ENCODE measurements around the gene ZBTB42. TPM values are rescaled to one million over a fixed set of nuclear protein-coding genes. Genes with fewer than 3 reads are reported as not detected.

Gene ZBTB42
- total RNA-seq, 1 experiment from 2014 or later = 6.4 TPM

- Mint-ChIP-seq H3K4me3 (no peak overlapping the region), H3K27me3 (ENCODE audit: low read depth) (no peaks in the 10 kb centered on the region), H3K4me1 (no peaks in the 10 kb centered on the region), H3K9me3 (no peaks in the 10 kb centered on the region), H3K36me3 (peaks cover 2% of the 10 kb centered on the region; the same call in 1 of the 2 replicates), H3K27ac (no peak overlapping the region)
- no peak for ATAC-seq
- POLR2A ChIA-PET = no interaction called here
- DNase-seq (ENCODE audit: low spot score) = no peak
- TF ChIP-seq ZNF396 (CRISPR knock-in tag; IDR thresholded peaks at IDR 0.05; ENCODE audit: borderline replicate concordance) (no peak), ATF3 (CRISPR knock-in tag; conservative IDR thresholded peaks at IDR 0.05) (no peak), ZNF416 (CRISPR knock-in tag; IDR thresholded peaks at IDR 0.05) (no peak), FOXK1 (CRISPR knock-in tag; IDR thresholded peaks at IDR 0.05) (no peak), ZNF138 (CRISPR knock-in tag; conservative IDR thresholded peaks at IDR 0.05) (no peak), GTF2I (CRISPR knock-in tag; conservative IDR thresholded peaks at IDR 0.05) (no peak), ATF1 (CRISPR knock-in tag; IDR thresholded peaks at IDR 0.05) (no peak), USF1 (CRISPR knock-in tag; IDR thresholded peaks at IDR 0.05) (no peak), SOX15 (CRISPR knock-in tag; IDR thresholded peaks at IDR 0.05) (no peak), ZSCAN18 (CRISPR knock-in tag; IDR thresholded peaks at IDR 0.05) (no peak)
- TF ChIP-seq, protein P1, sequence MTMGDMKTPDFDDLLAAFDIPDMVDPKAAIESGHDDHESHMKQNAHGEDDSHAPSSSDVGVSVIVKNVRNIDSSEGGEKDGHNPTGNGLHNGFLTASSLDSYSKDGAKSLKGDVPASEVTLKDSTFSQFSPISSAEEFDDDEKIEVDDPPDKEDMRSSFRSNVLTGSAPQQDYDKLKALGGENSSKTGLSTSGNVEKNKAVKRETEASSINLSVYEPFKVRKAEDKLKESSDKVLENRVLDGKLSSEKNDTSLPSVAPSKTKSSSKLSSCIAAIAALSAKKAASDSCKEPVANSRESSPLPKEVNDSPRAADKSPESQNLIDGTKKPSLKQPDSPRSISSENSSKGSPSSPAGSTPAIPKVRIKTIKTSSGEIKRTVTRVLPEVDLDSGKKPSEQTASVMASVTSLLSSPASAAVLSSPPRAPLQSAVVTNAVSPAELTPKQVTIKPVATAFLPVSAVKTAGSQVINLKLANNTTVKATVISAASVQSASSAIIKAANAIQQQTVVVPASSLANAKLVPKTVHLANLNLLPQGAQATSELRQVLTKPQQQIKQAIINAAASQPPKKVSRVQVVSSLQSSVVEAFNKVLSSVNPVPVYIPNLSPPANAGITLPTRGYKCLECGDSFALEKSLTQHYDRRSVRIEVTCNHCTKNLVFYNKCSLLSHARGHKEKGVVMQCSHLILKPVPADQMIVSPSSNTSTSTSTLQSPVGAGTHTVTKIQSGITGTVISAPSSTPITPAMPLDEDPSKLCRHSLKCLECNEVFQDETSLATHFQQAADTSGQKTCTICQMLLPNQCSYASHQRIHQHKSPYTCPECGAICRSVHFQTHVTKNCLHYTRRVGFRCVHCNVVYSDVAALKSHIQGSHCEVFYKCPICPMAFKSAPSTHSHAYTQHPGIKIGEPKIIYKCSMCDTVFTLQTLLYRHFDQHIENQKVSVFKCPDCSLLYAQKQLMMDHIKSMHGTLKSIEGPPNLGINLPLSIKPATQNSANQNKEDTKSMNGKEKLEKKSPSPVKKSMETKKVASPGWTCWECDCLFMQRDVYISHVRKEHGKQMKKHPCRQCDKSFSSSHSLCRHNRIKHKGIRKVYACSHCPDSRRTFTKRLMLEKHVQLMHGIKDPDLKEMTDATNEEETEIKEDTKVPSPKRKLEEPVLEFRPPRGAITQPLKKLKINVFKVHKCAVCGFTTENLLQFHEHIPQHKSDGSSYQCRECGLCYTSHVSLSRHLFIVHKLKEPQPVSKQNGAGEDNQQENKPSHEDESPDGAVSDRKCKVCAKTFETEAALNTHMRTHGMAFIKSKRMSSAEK (CRISPR knock-in tag; IDR thresholded peaks at IDR 0.05; ENCODE audit: borderline replicate concordance) = no peak
- TF ChIP-seq, protein P2, sequence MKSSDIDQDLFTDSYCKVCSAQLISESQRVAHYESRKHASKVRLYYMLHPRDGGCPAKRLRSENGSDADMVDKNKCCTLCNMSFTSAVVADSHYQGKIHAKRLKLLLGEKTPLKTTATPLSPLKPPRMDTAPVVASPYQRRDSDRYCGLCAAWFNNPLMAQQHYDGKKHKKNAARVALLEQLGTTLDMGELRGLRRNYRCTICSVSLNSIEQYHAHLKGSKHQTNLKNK (CRISPR knock-in tag; IDR thresholded peaks at IDR 0.05) = no peak
- TF ChIP-seq, protein P3, sequence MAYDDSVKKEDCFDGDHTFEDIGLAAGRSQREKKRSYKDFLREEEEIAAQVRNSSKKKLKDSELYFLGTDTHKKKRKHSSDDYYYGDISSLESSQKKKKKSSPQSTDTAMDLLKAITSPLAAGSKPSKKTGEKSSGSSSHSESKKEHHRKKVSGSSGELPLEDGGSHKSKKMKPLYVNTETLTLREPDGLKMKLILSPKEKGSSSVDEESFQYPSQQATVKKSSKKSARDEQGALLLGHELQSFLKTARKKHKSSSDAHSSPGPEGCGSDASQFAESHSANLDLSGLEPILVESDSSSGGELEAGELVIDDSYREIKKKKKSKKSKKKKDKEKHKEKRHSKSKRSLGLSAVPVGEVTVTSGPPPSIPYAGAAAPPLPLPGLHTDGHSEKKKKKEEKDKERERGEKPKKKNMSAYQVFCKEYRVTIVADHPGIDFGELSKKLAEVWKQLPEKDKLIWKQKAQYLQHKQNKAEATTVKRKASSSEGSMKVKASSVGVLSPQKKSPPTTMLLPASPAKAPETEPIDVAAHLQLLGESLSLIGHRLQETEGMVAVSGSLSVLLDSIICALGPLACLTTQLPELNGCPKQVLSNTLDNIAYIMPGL (CRISPR knock-in tag; IDR thresholded peaks at IDR 0.05) = no peak
- CTCF ChIA-PET = interaction anchor here (0.8 to 6.1 kb wide), 5 partner anchors 8 to 46 kb away, joined by 3 to 55 read pairs (median 4); no protein-coding TSS in a partner anchor
Observed at GRCh38 chr14:104780513-104781030, 20.3 kb upstream of the ZBTB42 start.

DNA sequence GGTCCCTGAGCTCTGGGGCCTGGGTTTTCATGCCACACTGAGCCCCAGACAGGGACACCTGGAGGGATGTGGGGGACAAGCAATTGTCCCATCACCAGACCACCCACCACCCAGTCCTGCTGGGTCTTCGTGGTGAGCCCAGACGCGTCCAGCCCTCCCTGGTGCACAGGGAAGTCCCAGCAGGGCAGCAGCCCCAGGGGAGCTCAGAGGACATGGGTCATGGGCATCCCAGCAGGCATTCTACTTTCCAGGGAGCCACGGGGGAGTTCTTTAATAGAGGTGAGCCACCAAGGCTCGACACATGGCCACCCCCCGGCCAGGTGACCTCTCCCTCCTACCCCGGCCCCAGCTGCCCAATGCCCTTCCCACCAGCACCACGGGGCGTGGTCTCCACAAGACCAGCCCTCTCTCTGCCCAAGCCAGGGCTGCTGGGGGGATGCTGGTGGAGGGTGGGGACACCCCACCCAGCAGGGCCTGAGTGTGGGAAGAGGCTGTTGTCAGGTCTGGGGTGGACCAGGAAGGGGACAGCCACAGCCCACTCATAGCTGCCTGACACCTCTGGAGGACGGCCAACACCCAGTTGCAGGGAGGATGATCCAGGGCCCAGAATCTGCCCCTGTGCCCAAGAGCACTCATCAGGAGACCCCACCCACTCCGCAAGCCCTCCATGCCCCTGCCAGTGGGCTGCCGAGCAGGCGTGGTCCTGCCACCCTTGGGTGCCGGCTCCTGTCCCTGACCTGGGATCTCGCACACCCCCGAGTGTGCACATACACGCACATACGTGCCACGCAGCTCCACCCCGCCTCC lies 19.4 kb upstream of the ZBTB42 start:
- H3K27me3 Mint-ChIP-seq (ENCODE audit: low read depth) = no peaks in the 10 kb centered on the region
- peaks cover 2% of the 10 kb centered on the region; the same call in 1 of the 2 replicates for H3K36me3 Mint-ChIP-seq
- H3K9me3 Mint-ChIP-seq = no peaks in the 10 kb centered on the region
- H3K4me1 Mint-ChIP-seq = no peaks in the 10 kb centered on the region
- POLR2A ChIA-PET = no interaction called here
- no peak overlapping the region for H3K27ac Mint-ChIP-seq
- CTCF ChIA-PET = interaction anchor here (0.8 to 6.1 kb wide), 4 partner anchors 9 to 45 kb away, joined by 3 to 55 read pairs (median 4); no protein-coding TSS in a partner anchor
- no peak overlapping the region for H3K4me3 Mint-ChIP-seq
- ATAC-seq = no peak
- no peak for DNase-seq (ENCODE audit: low spot score)
- no peak for TF ChIP-seq SMAD4 (CRISPR knock-in tag; IDR thresholded peaks at IDR 0.05)
- TF ChIP-seq ZNF423 (CRISPR knock-in tag; IDR thresholded peaks at IDR 0.05) = no peak
- TF ChIP-seq, protein P4, sequence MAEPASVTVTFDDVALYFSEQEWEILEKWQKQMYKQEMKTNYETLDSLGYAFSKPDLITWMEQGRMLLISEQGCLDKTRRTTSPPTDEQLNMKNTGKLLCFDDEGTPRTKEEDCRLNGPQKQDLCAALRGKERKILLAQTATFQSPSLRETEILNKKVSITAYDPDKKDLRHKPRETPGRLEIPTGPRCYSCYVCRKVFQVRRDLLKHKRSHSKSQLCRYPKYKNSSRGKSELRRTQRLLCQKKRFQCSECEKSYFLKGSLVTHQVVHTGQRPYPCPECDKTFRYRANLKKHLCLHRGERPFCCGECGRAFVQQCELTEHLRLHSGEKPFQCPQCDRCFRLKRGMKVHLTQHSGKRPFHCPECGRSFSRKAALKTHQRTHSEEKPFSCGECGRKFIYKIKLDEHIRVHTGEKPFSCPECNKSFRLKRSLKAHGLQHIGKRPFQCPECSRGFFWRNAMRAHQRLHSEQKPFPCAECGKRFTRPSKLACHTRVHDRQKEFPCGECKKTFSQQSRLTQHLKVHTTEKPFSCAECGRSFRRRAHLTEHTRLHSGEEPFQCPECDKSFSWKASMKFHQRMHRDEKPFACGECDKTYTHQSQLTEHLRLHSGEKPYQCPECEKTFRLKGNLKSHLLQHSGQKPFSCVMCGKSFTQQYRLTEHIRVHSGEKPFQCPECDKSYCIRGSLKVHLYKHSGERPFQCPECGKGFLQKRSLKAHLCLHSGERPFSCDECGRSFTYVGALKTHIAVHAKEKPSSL (CRISPR knock-in tag; conservative IDR thresholded peaks at IDR 0.05) = no peak
- no peak for TF ChIP-seq ETV6 (CRISPR knock-in tag; IDR thresholded peaks at IDR 0.05)
- TF ChIP-seq, protein P5, sequence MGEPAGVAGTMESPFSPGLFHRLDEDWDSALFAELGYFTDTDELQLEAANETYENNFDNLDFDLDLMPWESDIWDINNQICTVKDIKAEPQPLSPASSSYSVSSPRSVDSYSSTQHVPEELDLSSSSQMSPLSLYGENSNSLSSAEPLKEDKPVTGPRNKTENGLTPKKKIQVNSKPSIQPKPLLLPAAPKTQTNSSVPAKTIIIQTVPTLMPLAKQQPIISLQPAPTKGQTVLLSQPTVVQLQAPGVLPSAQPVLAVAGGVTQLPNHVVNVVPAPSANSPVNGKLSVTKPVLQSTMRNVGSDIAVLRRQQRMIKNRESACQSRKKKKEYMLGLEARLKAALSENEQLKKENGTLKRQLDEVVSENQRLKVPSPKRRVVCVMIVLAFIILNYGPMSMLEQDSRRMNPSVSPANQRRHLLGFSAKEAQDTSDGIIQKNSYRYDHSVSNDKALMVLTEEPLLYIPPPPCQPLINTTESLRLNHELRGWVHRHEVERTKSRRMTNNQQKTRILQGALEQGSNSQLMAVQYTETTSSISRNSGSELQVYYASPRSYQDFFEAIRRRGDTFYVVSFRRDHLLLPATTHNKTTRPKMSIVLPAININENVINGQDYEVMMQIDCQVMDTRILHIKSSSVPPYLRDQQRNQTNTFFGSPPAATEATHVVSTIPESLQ (CRISPR knock-in tag; IDR thresholded peaks at IDR 0.05) = no peak
- no peak for TF ChIP-seq HMGA2 (CRISPR knock-in tag; IDR thresholded peaks at IDR 0.05)
- no peak for TF ChIP-seq NFATC4 (CRISPR knock-in tag; IDR thresholded peaks at IDR 0.05)
- no peak for TF ChIP-seq TCF7 (CRISPR knock-in tag; IDR thresholded peaks at IDR 0.05; ENCODE audit: low read depth)

Measured in WTC11 (cell line).